HepG2 (cell line): ENCODE measurements around the gene NDUFB7. TPM values are rescaled to one million over a fixed set of nuclear protein-coding genes. Genes with fewer than 3 reads are reported as not detected.
"Not testable (repeated sequence)": the region's sequence is repeated elsewhere in the genome, so short reads cannot be mapped to it uniquely, and the experiment has no call there.

Experiments used
- ATAC-seq: fragments of 200-7000 bp; cut with Tn5 transposase; 3 replicates; pipeline ENCODE4 v1.9.1; 2020; ENCODE audit warnings: mild to moderate bottlenecking, moderate library complexity
- BruUV-seq: library from RNA; stranded (reverse); fragments of 400-500 nt; replicated peaks from 2 replicates; lab custom pipeline; 2021; lab: Mats Ljungman, UMichigan
- CTCF ChIA-PET: fragments of 300-600 bp; formaldehyde crosslinking; extraction: SDS; loops from one replicate; lab custom pipeline; 2021; ENCODE audit warnings: low total read pairs, inconsistent platforms, low intra/inter-chr PET ratio; lab: Yijun Ruan, JAX
- POLR2A ChIA-PET: fragments of 350-600 bp; sonication (Branson Sonifier 250); formaldehyde crosslinking; loops from one replicate; lab custom pipeline; 2020; ENCODE audit warnings: antibody characterized with exemption, inconsistent platforms; lab: Yijun Ruan, JAX
- DNase-seq: peaks from one replicate; pipeline ENCODE4 v3.0.0-alpha.2; 2015; ENCODE audit warnings: low spot score
- FAIRE-seq: peaks from 3 replicates; lab custom pipeline; 2011; peaks lifted over from hg19 to GRCh38; lab: Jason Lieb, UNC
- H2AFZ ChIP-seq: one replicate; pipeline ENCODE4 v1.6.1; 2011; ENCODE audit warnings: low read length, inconsistent platforms
- H3K27ac ChIP-seq: fragments of 300-600 bp; 3 replicates; pipeline ENCODE4 v1.8.0; 2011; ENCODE audit warnings: mixed run types, mild to moderate bottlenecking, mixed read lengths, low read length, inconsistent platforms; ENCODE audit not compliant: insufficient read depth; ENCODE audit errors: extremely low read length
- H3K27me3 ChIP-seq, 2 experiments: fragments of 200-600 bp in 1 of 2; 2 replicates in 1 of 2; 3 replicates in 1 of 2; pipeline versions ENCODE4 v1.6.0 to v1.8.0; 2011; ENCODE audit warnings: low read length in 2 of 2, mild to moderate bottlenecking in 2 of 2, moderate library complexity in 2 of 2, inconsistent platforms in 1 of 2; ENCODE audit not compliant: insufficient read depth in 2 of 2, control insufficient read depth in 1 of 2
- H3K36me3 ChIP-seq, 2 experiments: fragments of 200-600 bp in 1 of 2; replicated peaks in 1 of 2; 2 replicates in 1 of 2; 3 replicates in 1 of 2; pipeline versions ENCODE4 v1.5.1 to v1.8.0; 2011; ENCODE audit warnings: low read length in 2 of 2, inconsistent platforms in 1 of 2; ENCODE audit not compliant: insufficient read depth in 2 of 2, control insufficient read depth in 1 of 2
- H3K4me1 ChIP-seq: 2 replicates; pipeline ENCODE4 v1.5.1; 2012; ENCODE audit warnings: low read length, inconsistent platforms; ENCODE audit not compliant: insufficient read depth
- H3K4me2 ChIP-seq: 2 replicates; pipeline ENCODE4 v1.6.0; 2011; ENCODE audit warnings: low read depth, low read length, inconsistent platforms
- H3K4me3 ChIP-seq, 3 experiments: fragments of 200-600 bp in 1 of 3; sonication (generic), shearing (Covaris generic) in 1 of 3; replicated peaks in 1 of 3; 2 replicates each; pipeline ENCODE4 v1.5.1; 2011 to 2016; ENCODE audit warnings: low read length in 3 of 3, inconsistent platforms in 2 of 3, low read depth in 2 of 3, mild to moderate bottlenecking in 2 of 3, control low read depth in 1 of 3, mixed read lengths in 1 of 3; ENCODE audit not compliant: insufficient read depth in 1 of 3
- H3K79me2 ChIP-seq: one replicate; pipeline ENCODE4 v1.6.1; 2011; ENCODE audit warnings: low read length, inconsistent platforms; ENCODE audit not compliant: insufficient read depth
- H3K9ac ChIP-seq: 2 replicates; pipeline ENCODE4 v1.6.0; 2011; ENCODE audit warnings: mild to moderate bottlenecking, low read depth, low read length, inconsistent platforms; ENCODE audit not compliant: insufficient read depth
- H3K9me3 ChIP-seq: 2 replicates; pipeline ENCODE4 v1.5.1; 2012; ENCODE audit warnings: mild to moderate bottlenecking, low read length
- H4K20me1 ChIP-seq: 2 replicates; pipeline ENCODE4 v1.6.0; 2011; ENCODE audit warnings: inconsistent platforms, mild to moderate bottlenecking, low read length, moderate library complexity; ENCODE audit not compliant: insufficient read depth
- ATF1 ChIP-seq: IDR thresholded peaks from 2 replicates; pipeline ENCODE4 v1.6.1; 2016; ENCODE audit warnings: mild to moderate bottlenecking, control low read depth
- CEBPB ChIP-seq: IDR thresholded peaks from 2 replicates; pipeline ENCODE4 v1.6.1; 2011; ENCODE audit warnings: low read depth, low read length, improper control_type of control experiment, borderline replicate concordance
- MAFF ChIP-seq: IDR thresholded peaks from 2 replicates; pipeline ENCODE4 v1.6.1; 2011; ENCODE audit warnings: low read depth, low read length, improper control_type of control experiment
- MAFK ChIP-seq, 2 experiments: IDR thresholded peaks in 1 of 2; conservative IDR thresholded peaks in 1 of 2; 2 replicates each; pipeline ENCODE4 v1.6.1; 2011; ENCODE audit warnings: improper control_type of control experiment in 2 of 2, low read length in 2 of 2
- POLR2G ChIP-seq: fragments of 200-400 bp; formaldehyde crosslinking; IDR thresholded peaks from 2 replicates; pipeline ENCODE4 v1.6.1; 2018; ENCODE audit warnings: mild to moderate bottlenecking, low read depth, low read length, moderate library complexity
- WGBS: methylation state at CpG from one replicate; pipeline ENCODE4 v1.1.6; 2017; ENCODE audit warnings: low lambda C conversion rate; 5-methylcytosine and 5-hydroxymethylcytosine counted together
- in situ Hi-C: cut with HindIII; loops from 2 replicates; pipeline ENCODE4 v1.10.0; 2017; ENCODE audit warnings: low pct_unique_long_range_greater_than_20kb; ENCODE audit not compliant: extremely low pct_ligation_motif_present
- intact Hi-C: fragments of 100-400 bp; cut with micrococcal nuclease; formaldehyde crosslinking; loops from one replicate; pipeline ENCODE4 v1.10.0; 2022; ENCODE audit not compliant: unreplicated experiment
- polyA plus RNA-seq, 8 experiments: library from polyadenylated mRNA; depleted of rRNA in 3 of 8; stranded (reverse) in 7 of 8; unstranded in 1 of 8; fragments of >200 nt; fragmentation: Illumina TruSeq in 4 of 8; extraction: Trizol in 4 of 8; gene quantifications; 2 replicates each; pipeline versions ENCODE4 v1.2.1 to v1.2.3, GENCODE V29; 2011 to 2016; ENCODE audit warnings: low read depth in 4 of 8, missing spikeins in 1 of 8, mixed read lengths in 1 of 8; ENCODE audit not compliant: insufficient read depth in 1 of 8
- total RNA-seq, 5 experiments: library from RNA; depleted of rRNA; stranded (reverse); fragments of >200 nt; fragmentation: Illumina TruSeq; extraction: Trizol; gene quantifications; 2 replicates each; pipeline ENCODE4 v1.2.3, GENCODE V29; 2016; ENCODE audit warnings: low read depth in 1 of 5

Gene NDUFB7
- total and polyA plus RNA-seq, 2 of the 13 experiments (the other 11 are each of a cell fraction or from before 2014, with no cell fraction given) = 156 to 198 TPM

GRCh38 chr19:14564652-14565297 lies 7.1 kb downstream of the NDUFB7 start:
- H2AFZ ChIP-seq, H3K27me3 ChIP-seq, CTCF ChIA-PET, H3K9ac ChIP-seq, FAIRE-seq, in situ Hi-C loops, H3K4me3 ChIP-seq, DNase-seq, POLR2A ChIA-PET, ATAC-seq, H3K4me2 ChIP-seq, H3K9me3 ChIP-seq, H3K79me2 ChIP-seq, intact Hi-C loops, H3K27ac ChIP-seq, H4K20me1 ChIP-seq: not testable (repeated sequence)
- peaks cover 6 to 17% of the 10 kb centered on the region in 2 experiments; a peak in 3 of 5 replicates for H3K36me3 ChIP-seq
- 97% methylated on average over 20 of the region's 22 CpGs for WGBS
- TF ChIP-seq MAFF = 0 out of 2 replicates have a peak, but pooled peaks have one; percentile 2
- peak; percentile 16 to 33; a peak in 2 of 4 replicates for TF ChIP-seq MAFK (conservative IDR thresholded peaks at IDR 0.05 in 1 of 2, IDR thresholded peaks at IDR 0.05 in 1 of 2; ENCODE audit: low read length in 2 of 2)
- TF ChIP-seq POLR2G = 0 out of 2 replicates have a peak, but pooled peaks have one; percentile 22
- TSS peak; percentile 50 for BruUV-seq
- peaks cover 15% of the 10 kb centered on the region; the same call in 1 of the 2 replicates for H3K4me1 ChIP-seq

GRCh38 chr19:14563989-14564651 lies 7.7 kb downstream of the NDUFB7 start:
- no peak overlapping the region for H3K27ac ChIP-seq
- in situ Hi-C loops = no loop called here
- DNase-seq = no peak

More at GRCh38 chr19:14563989-14564651, 7.7 kb downstream of the NDUFB7 start:
- no peak for FAIRE-seq
- H3K4me2 ChIP-seq = no peak overlapping the region
- whole genome bisulfite sequencing = 95% methylated on average over 33 of the region's 33 CpGs
- no peak overlapping the region for H3K4me3 ChIP-seq
- no peak overlapping the region for H3K9ac ChIP-seq
- H3K79me2 ChIP-seq = peaks cover 11% of the 10 kb centered on the region
- intact Hi-C loops = no loop called here
- ATAC-seq = peak; percentile 29
- POLR2A ChIA-PET = no interaction called here
- CTCF ChIA-PET = no interaction called here
- peaks cover 4 to 17% of the 10 kb centered on the region in 2 experiments; a peak in 3 of 5 replicates for H3K36me3 ChIP-seq
- no peaks in the 10 kb centered on the region; the same call in 1 of the 2 replicates for H4K20me1 ChIP-seq
- 0 out of 2 replicates have a peak, but pooled peaks have one; percentile 6 for TF ChIP-seq CEBPB
- no peak for TF ChIP-seq ATF1 (CRISPR knock-in tag)
- H3K9me3 ChIP-seq = no peaks in the 10 kb centered on the region
- no peaks in the 10 kb centered on the region for H3K27me3 ChIP-seq
- BruUV-seq = no TSS peak
- H2AFZ ChIP-seq = no peak overlapping the region
- H3K4me1 ChIP-seq = peaks cover 9% of the 10 kb centered on the region; the same call in 1 of the 2 replicates
